IMR-90 (cell line): ENCODE measurements around the gene KIF13A. TPM values are rescaled to one million over a fixed set of nuclear protein-coding genes. Genes with fewer than 3 reads are reported as not detected.

Experiments used
- MAFK ChIP-seq: IDR thresholded peaks from 2 replicates; pipeline ENCODE4 v1.6.1; 2012; ENCODE audit warnings: low read depth, low read length, improper control_type of control experiment
- polyA plus RNA-seq, 3 experiments: library from polyadenylated mRNA; depleted of rRNA; stranded (reverse); fragments of >200 nt; gene quantifications; 2 replicates each; pipeline ENCODE4 v1.2.3, GENCODE V29; 2012; ENCODE audit warnings: low replicate concordance in 1 of 3
- total RNA-seq: library from RNA; depleted of rRNA; stranded (reverse); fragments of >200 nt; gene quantifications from 2 replicates; pipeline ENCODE4 v1.2.3, GENCODE V29; 2012
- TF ChIP-seq, protein P1 (sequence below): conservative IDR thresholded peaks from 2 replicates; pipeline ENCODE4 v1.5.1; 2012; ENCODE audit warnings: mild to moderate bottlenecking, low read depth, low read length, improper control_type of control experiment

KIF13A gene
- total and polyA plus RNA-seq, 2 of the 4 experiments (the other 2 are of a cell fraction), result 23.3 to 51.8 TPM

DNA sequence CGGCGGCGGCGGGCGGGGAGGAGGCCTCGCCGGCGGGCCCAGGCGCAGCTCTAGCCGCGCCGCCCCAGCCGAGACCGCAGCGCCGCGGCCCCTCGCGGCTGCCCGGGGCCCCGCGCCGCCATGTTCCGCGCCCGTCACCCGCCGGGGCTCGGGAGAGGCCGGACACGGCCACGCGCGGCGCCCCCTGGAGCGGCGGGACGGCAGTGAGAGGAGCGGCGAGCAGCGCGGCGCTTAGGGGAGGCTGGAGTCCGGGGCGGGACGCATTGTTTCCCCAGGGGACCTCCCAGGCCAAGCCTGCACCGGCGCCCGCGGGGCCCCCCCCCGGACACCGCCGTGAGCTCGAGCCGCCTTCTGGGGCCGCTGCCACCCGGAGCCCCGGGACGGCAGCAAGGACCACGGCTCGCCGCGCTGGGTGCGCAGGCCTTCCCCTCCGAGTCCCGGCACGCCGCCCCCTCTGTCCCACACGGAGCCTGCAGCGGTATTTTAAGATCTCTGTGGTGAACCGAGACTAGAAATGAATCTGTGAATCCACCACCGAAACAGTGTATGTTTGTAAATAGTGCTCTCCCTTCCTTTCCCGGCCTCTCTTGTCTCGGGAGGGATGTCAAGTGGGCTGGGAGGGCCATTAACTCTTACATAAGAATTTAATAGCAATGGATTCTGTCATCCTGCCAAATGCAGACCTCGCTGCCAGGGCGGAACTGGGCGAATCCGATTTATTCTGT lies 424 bp upstream of the KIF13A start (continued):
- TF ChIP-seq, protein P1, sequence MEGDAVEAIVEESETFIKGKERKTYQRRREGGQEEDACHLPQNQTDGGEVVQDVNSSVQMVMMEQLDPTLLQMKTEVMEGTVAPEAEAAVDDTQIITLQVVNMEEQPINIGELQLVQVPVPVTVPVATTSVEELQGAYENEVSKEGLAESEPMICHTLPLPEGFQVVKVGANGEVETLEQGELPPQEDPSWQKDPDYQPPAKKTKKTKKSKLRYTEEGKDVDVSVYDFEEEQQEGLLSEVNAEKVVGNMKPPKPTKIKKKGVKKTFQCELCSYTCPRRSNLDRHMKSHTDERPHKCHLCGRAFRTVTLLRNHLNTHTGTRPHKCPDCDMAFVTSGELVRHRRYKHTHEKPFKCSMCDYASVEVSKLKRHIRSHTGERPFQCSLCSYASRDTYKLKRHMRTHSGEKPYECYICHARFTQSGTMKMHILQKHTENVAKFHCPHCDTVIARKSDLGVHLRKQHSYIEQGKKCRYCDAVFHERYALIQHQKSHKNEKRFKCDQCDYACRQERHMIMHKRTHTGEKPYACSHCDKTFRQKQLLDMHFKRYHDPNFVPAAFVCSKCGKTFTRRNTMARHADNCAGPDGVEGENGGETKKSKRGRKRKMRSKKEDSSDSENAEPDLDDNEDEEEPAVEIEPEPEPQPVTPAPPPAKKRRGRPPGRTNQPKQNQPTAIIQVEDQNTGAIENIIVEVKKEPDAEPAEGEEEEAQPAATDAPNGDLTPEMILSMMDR, result peak; percentile 41
- no peak for TF ChIP-seq MAFK
